Eye (tissue), 1 donor: Measurements from ENCODE around the gene CTSA.

Experiments used
- DNase-seq: peaks from one replicate; pipeline ENCODE4 v3.0.0-alpha.2; 2015

CTSA gene

GRCh38 chr20:45890985-45891983 lies at the start of gene CTSA, which contains the start of gene NEURL2:
Gene CTSA, plus strand, starts transcription at chr20:45891335. Its CDS starts 234 bp downstream, at chr20:45891569.
Gene NEURL2, minus strand, starts transcription at chr20:45891208. Its CDS starts 217 bp downstream, at chr20:45890991.
- peak; percentile 97 for DNase-seq

GRCh38 chr20:45841407-45842129 lies 49.6 kb upstream of the CTSA start:
- no peak for DNase-seq

GRCh38 chr20:45842169-45842812 lies 48.8 kb upstream of the CTSA start:
- no peak for DNase-seq

GRCh38 chr20:45843506-45843905 lies 47.6 kb upstream of the CTSA start:
- DNase-seq: no peak

- DNase-seq: no peak
Observed at GRCh38 chr20:45845452-45845851, 45.7 kb upstream of the CTSA start.

GRCh38 chr20:45848421-45848820 lies 42.7 kb upstream of the CTSA start:
- no peak for DNase-seq

- DNase-seq: no peak
Observed at GRCh38 chr20:45848969-45849582, 42.1 kb upstream of the CTSA start.

- no peak for DNase-seq
Observed at GRCh38 chr20:45850238-45850637, 40.9 kb upstream of the CTSA start.

- no peak for DNase-seq
Observed at GRCh38 chr20:45850926-45851325, 40.2 kb upstream of the CTSA start.

- DNase-seq: no peak
Observed at GRCh38 chr20:45851501-45851900, 39.6 kb upstream of the CTSA start.

GRCh38 chr20:45852326-45852725 lies 38.8 kb upstream of the CTSA start:
- no peak for DNase-seq

- no peak for DNase-seq
Observed at GRCh38 chr20:45853484-45853883, 37.7 kb upstream of the CTSA start.

- DNase-seq: peak; percentile 100
Observed at GRCh38 chr20:45857114-45857881, 33.8 kb upstream of the CTSA start, which contains the start of the genes ACOT8 and ZSWIM3. Gene ACOT8, minus strand, starts transcription at chr20:45857392. Its CDS starts 77 bp downstream, at chr20:45857315. Gene ZSWIM3, plus strand, starts transcription at chr20:45857614. Its CDS starts 212 bp downstream, at chr20:45857826.

GRCh38 chr20:45857882-45858216 lies 33.3 kb upstream of the CTSA start:
- DNase-seq: no peak

GRCh38 chr20:45859916-45860315 lies 31.2 kb upstream of the CTSA start:
- no peak for DNase-seq

- no peak for DNase-seq
Observed at GRCh38 chr20:45860560-45861220, 30.4 kb upstream of the CTSA start.

- DNase-seq: no peak
Observed at GRCh38 chr20:45861221-45862075, 29.7 kb upstream of the CTSA start.

GRCh38 chr20:45863543-45864470 lies 27.3 kb upstream of the CTSA start:
- DNase-seq: no peak

- no peak for DNase-seq
Observed at GRCh38 chr20:45866454-45866853, 24.7 kb upstream of the CTSA start.
